HepG2 (cell line): ENCODE results near the gene TMEM204. TPM values are rescaled to one million over a fixed set of nuclear protein-coding genes. Genes with fewer than 3 reads are reported as not detected.

Source experiments
- ATAC-seq: fragments of 200-7000 bp; cut with Tn5 transposase; 3 replicates; pipeline ENCODE4 v1.9.1; 2020; ENCODE audit warnings: mild to moderate bottlenecking, moderate library complexity
- BruUV-seq: library from RNA; stranded (reverse); fragments of 400-500 nt; replicated peaks from 2 replicates; lab custom pipeline; 2021; lab: Mats Ljungman, UMichigan
- CTCF ChIA-PET: fragments of 300-600 bp; formaldehyde crosslinking; extraction: SDS; loops from one replicate; lab custom pipeline; 2021; ENCODE audit warnings: low total read pairs, inconsistent platforms, low intra/inter-chr PET ratio; lab: Yijun Ruan, JAX
- POLR2A ChIA-PET: fragments of 350-600 bp; sonication (Branson Sonifier 250); formaldehyde crosslinking; loops from one replicate; lab custom pipeline; 2020; ENCODE audit warnings: antibody characterized with exemption, inconsistent platforms; lab: Yijun Ruan, JAX
- DNase-seq: peaks from one replicate; pipeline ENCODE4 v3.0.0-alpha.2; 2015; ENCODE audit warnings: low spot score
- FAIRE-seq: peaks from 3 replicates; lab custom pipeline; 2011; peaks lifted over from hg19 to GRCh38; lab: Jason Lieb, UNC
- H2AFZ ChIP-seq: one replicate; pipeline ENCODE4 v1.6.1; 2011; ENCODE audit warnings: low read length, inconsistent platforms
- H3K27ac ChIP-seq: fragments of 300-600 bp; 3 replicates; pipeline ENCODE4 v1.8.0; 2011; ENCODE audit warnings: mixed run types, mild to moderate bottlenecking, mixed read lengths, low read length, inconsistent platforms; ENCODE audit not compliant: insufficient read depth; ENCODE audit errors: extremely low read length
- H3K27me3 ChIP-seq, 2 experiments: fragments of 200-600 bp in 1 of 2; 2 replicates in 1 of 2; 3 replicates in 1 of 2; pipeline versions ENCODE4 v1.6.0 to v1.8.0; 2011; ENCODE audit warnings: low read length in 2 of 2, mild to moderate bottlenecking in 2 of 2, moderate library complexity in 2 of 2, inconsistent platforms in 1 of 2; ENCODE audit not compliant: insufficient read depth in 2 of 2, control insufficient read depth in 1 of 2
- H3K36me3 ChIP-seq, 2 experiments: fragments of 200-600 bp in 1 of 2; replicated peaks in 1 of 2; 2 replicates in 1 of 2; 3 replicates in 1 of 2; pipeline versions ENCODE4 v1.5.1 to v1.8.0; 2011; ENCODE audit warnings: low read length in 2 of 2, inconsistent platforms in 1 of 2; ENCODE audit not compliant: insufficient read depth in 2 of 2, control insufficient read depth in 1 of 2
- H3K4me1 ChIP-seq: 2 replicates; pipeline ENCODE4 v1.5.1; 2012; ENCODE audit warnings: low read length, inconsistent platforms; ENCODE audit not compliant: insufficient read depth
- H3K4me2 ChIP-seq: 2 replicates; pipeline ENCODE4 v1.6.0; 2011; ENCODE audit warnings: low read depth, low read length, inconsistent platforms
- H3K4me3 ChIP-seq, 3 experiments: fragments of 200-600 bp in 1 of 3; sonication (generic), shearing (Covaris generic) in 1 of 3; replicated peaks in 1 of 3; 2 replicates each; pipeline ENCODE4 v1.5.1; 2011 to 2016; ENCODE audit warnings: low read length in 3 of 3, inconsistent platforms in 2 of 3, low read depth in 2 of 3, mild to moderate bottlenecking in 2 of 3, control low read depth in 1 of 3, mixed read lengths in 1 of 3; ENCODE audit not compliant: insufficient read depth in 1 of 3
- H3K79me2 ChIP-seq: one replicate; pipeline ENCODE4 v1.6.1; 2011; ENCODE audit warnings: low read length, inconsistent platforms; ENCODE audit not compliant: insufficient read depth
- H3K9ac ChIP-seq: 2 replicates; pipeline ENCODE4 v1.6.0; 2011; ENCODE audit warnings: mild to moderate bottlenecking, low read depth, low read length, inconsistent platforms; ENCODE audit not compliant: insufficient read depth
- H3K9me3 ChIP-seq: 2 replicates; pipeline ENCODE4 v1.5.1; 2012; ENCODE audit warnings: mild to moderate bottlenecking, low read length
- H4K20me1 ChIP-seq: 2 replicates; pipeline ENCODE4 v1.6.0; 2011; ENCODE audit warnings: inconsistent platforms, mild to moderate bottlenecking, low read length, moderate library complexity; ENCODE audit not compliant: insufficient read depth
- ASH2L ChIP-seq: fragments of 300-600, 200-600 bp; sonication (generic); IDR thresholded peaks from 2 replicates; pipeline ENCODE4 v1.7.0; 2017; ENCODE audit warnings: low read depth, mild to moderate bottlenecking, moderate library complexity, mixed read lengths, low read length; ENCODE audit not compliant: insufficient read length
- FOXA3 ChIP-seq: IDR thresholded peaks from 2 replicates; pipeline ENCODE4 v1.6.1; 2016; ENCODE audit warnings: missing genetic modification reagents, missing compliant biosample characterization
- MIXL1 ChIP-seq: IDR thresholded peaks from 2 replicates; pipeline ENCODE4 v1.6.1; 2016
- ZNF570 ChIP-seq: sonication (generic); formaldehyde crosslinking; IDR thresholded peaks from 2 replicates; pipeline ENCODE4 v1.4.0; 2020; ENCODE audit warnings: mild to moderate bottlenecking, missing genetic modification reagents, borderline replicate concordance
- WGBS: methylation state at CpG from one replicate; pipeline ENCODE4 v1.1.6; 2017; ENCODE audit warnings: low lambda C conversion rate; 5-methylcytosine and 5-hydroxymethylcytosine counted together
- in situ Hi-C: cut with HindIII; loops from 2 replicates; pipeline ENCODE4 v1.10.0; 2017; ENCODE audit warnings: low pct_unique_long_range_greater_than_20kb; ENCODE audit not compliant: extremely low pct_ligation_motif_present
- intact Hi-C: fragments of 100-400 bp; cut with micrococcal nuclease; formaldehyde crosslinking; loops from one replicate; pipeline ENCODE4 v1.10.0; 2022; ENCODE audit not compliant: unreplicated experiment
- polyA plus RNA-seq, 8 experiments: library from polyadenylated mRNA; depleted of rRNA in 3 of 8; stranded (reverse) in 7 of 8; unstranded in 1 of 8; fragments of >200 nt; fragmentation: Illumina TruSeq in 4 of 8; extraction: Trizol in 4 of 8; gene quantifications; 2 replicates each; pipeline versions ENCODE4 v1.2.1 to v1.2.3, GENCODE V29; 2011 to 2016; ENCODE audit warnings: low read depth in 4 of 8, missing spikeins in 1 of 8, mixed read lengths in 1 of 8; ENCODE audit not compliant: insufficient read depth in 1 of 8
- total RNA-seq, 5 experiments: library from RNA; depleted of rRNA; stranded (reverse); fragments of >200 nt; fragmentation: Illumina TruSeq; extraction: Trizol; gene quantifications; 2 replicates each; pipeline ENCODE4 v1.2.3, GENCODE V29; 2016; ENCODE audit warnings: low read depth in 1 of 5
- TF ChIP-seq, protein P1 (sequence below), 2 experiments: fragments of 450-650 bp in 1 of 2; sonication (generic) in 1 of 2; formaldehyde crosslinking in 1 of 2; IDR thresholded peaks; 2 replicates each; pipeline versions ENCODE4 v1.6.1 to v1.8.0; 2016 to 2022; ENCODE audit warnings: antibody characterized with exemption in 1 of 2, mild to moderate bottlenecking in 1 of 2, missing genetic modification reagents in 1 of 2
- TF ChIP-seq, protein P2 (sequence below): IDR thresholded peaks from 2 replicates; pipeline ENCODE4 v1.6.1; 2012; ENCODE audit warnings: inconsistent platforms
- TF ChIP-seq, protein P3 (sequence below): sonication (generic); formaldehyde crosslinking; IDR thresholded peaks from 2 replicates; pipeline ENCODE4 v1.4.0; 2020; ENCODE audit warnings: missing genetic modification reagents

The TMEM204 gene
- total and polyA plus RNA-seq, 2 of the 13 experiments (the other 11 are each of a cell fraction or from before 2014, with no cell fraction given), result not detected

DNA sequence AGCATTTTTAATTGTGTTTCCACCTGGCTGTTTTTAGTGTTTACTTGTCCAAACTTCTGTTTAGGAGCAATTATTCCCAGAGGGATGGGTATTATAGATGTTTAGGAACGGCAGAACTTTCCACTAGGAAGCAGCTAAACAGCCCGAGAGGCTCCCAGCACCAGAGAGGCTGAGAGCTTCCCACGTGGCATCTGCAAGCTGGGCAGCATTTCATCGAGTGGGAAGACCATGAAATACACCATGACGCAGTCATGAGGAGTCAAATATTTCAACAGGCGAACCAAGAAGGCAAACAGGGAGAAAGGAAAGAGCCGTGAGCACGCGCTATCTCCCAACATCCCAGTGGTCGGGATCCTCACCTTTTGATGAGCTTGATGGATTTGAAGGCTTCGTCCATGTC, 24.1 kb downstream of the TMEM204 start:
- POLR2A ChIA-PET, result no interaction called here
- H3K9me3 ChIP-seq, result no peaks in the 10 kb centered on the region
- no peaks in the 10 kb centered on the region for H4K20me1 ChIP-seq
- no peaks in the 10 kb centered on the region for H3K4me1 ChIP-seq
- H2AFZ ChIP-seq, result no peak overlapping the region
- H3K4me3 ChIP-seq, result no peak overlapping the region
- H3K79me2 ChIP-seq, result no peaks in the 10 kb centered on the region
- H3K27ac ChIP-seq, result no peak overlapping the region
- no peaks in the 10 kb centered on the region for H3K27me3 ChIP-seq
- BruUV-seq, result no TSS peak
- CTCF ChIA-PET, result no interaction called here
- no peak for FAIRE-seq
- in situ Hi-C loops, result no loop called here
- no peak for ATAC-seq
- no peak overlapping the region for H3K4me2 ChIP-seq
- intact Hi-C loops, result no loop called here
- no peak for DNase-seq
- WGBS, result 92% methylated on average over 11 of the region's 11 CpGs
- no peak overlapping the region for H3K9ac ChIP-seq
- H3K36me3 ChIP-seq, result peaks cover 6 to 42% of the 10 kb centered on the region in 2 experiments; a peak in 4 of 5 replicates
- TF ChIP-seq ZNF570 (CRISPR knock-in tag) (no peak), FOXA3 (CRISPR knock-in tag) (no peak), ASH2L (no peak), MIXL1 (no peak)
- TF ChIP-seq, protein P1, sequence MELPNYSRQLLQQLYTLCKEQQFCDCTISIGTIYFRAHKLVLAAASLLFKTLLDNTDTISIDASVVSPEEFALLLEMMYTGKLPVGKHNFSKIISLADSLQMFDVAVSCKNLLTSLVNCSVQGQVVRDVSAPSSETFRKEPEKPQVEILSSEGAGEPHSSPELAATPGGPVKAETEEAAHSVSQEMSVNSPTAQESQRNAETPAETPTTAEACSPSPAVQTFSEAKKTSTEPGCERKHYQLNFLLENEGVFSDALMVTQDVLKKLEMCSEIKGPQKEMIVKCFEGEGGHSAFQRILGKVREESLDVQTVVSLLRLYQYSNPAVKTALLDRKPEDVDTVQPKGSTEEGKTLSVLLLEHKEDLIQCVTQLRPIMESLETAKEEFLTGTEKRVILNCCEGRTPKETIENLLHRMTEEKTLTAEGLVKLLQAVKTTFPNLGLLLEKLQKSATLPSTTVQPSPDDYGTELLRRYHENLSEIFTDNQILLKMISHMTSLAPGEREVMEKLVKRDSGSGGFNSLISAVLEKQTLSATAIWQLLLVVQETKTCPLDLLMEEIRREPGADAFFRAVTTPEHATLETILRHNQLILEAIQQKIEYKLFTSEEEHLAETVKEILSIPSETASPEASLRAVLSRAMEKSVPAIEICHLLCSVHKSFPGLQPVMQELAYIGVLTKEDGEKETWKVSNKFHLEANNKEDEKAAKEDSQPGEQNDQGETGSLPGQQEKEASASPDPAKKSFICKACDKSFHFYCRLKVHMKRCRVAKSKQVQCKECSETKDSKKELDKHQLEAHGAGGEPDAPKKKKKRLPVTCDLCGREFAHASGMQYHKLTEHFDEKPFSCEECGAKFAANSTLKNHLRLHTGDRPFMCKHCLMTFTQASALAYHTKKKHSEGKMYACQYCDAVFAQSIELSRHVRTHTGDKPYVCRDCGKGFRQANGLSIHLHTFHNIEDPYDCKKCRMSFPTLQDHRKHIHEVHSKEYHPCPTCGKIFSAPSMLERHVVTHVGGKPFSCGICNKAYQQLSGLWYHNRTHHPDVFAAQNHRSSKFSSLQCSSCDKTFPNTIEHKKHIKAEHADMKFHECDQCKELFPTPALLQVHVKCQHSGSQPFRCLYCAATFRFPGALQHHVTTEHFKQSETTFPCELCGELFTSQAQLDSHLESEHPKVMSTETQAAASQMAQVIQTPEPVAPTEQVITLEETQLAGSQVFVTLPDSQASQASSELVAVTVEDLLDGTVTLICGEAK (IDR thresholded peaks at IDR 0.05), result no peak
- TF ChIP-seq, protein P1 (CRISPR knock-in tag; IDR thresholded peaks at IDR 0.05), result no peak
- TF ChIP-seq, protein P2, sequence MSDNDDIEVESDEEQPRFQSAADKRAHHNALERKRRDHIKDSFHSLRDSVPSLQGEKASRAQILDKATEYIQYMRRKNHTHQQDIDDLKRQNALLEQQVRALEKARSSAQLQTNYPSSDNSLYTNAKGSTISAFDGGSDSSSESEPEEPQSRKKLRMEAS, result no peak
- TF ChIP-seq, protein P3, sequence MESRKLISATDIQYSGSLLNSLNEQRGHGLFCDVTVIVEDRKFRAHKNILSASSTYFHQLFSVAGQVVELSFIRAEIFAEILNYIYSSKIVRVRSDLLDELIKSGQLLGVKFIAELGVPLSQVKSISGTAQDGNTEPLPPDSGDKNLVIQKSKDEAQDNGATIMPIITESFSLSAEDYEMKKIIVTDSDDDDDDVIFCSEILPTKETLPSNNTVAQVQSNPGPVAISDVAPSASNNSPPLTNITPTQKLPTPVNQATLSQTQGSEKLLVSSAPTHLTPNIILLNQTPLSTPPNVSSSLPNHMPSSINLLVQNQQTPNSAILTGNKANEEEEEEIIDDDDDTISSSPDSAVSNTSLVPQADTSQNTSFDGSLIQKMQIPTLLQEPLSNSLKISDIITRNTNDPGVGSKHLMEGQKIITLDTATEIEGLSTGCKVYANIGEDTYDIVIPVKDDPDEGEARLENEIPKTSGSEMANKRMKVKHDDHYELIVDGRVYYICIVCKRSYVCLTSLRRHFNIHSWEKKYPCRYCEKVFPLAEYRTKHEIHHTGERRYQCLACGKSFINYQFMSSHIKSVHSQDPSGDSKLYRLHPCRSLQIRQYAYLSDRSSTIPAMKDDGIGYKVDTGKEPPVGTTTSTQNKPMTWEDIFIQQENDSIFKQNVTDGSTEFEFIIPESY (CRISPR knock-in tag), result no peak
